GM12864 (cell line): ENCODE measurements around the gene FGFR3.

ENCODE experiments used
- DNase-seq: peaks from one replicate; pipeline ENCODE4 v3.0.0-alpha.2; 2011; ENCODE audit warnings: low read depth
- H3K4me3 ChIP-seq: 2 replicates; pipeline ENCODE4 v1.5.1; 2011; ENCODE audit warnings: mild to moderate bottlenecking, low read depth, low read length, control low read depth
- CTCF ChIP-seq: IDR thresholded peaks from 2 replicates; pipeline ENCODE4 v1.5.1; 2011; ENCODE audit warnings: low read depth, mild to moderate bottlenecking, moderate library complexity, low read length, control low read depth, inconsistent platforms; ENCODE audit errors: missing control alignments

Gene FGFR3

GRCh38 chr4:1792832-1793495 is at the start of gene FGFR3:
TSS of gene FGFR3 (plus strand) at chr4:1793293. CDS start at chr4:1793935, 642 bp downstream.
- H3K4me3 ChIP-seq, result peak within 1 kb of the TSS; percentile 40; the same call in 1 of the 2 replicates
- DNase-seq, result no peak
- no peak for TF ChIP-seq CTCF

- DNase-seq, result no peak
- H3K4me3 ChIP-seq, result no peak overlapping the region
- no peak for TF ChIP-seq CTCF
These were observed 49.5 kb upstream of the FGFR3 start for GRCh38 chr4:1743551-1743950.

- TF ChIP-seq CTCF, result no peak
- no peak for DNase-seq
- H3K4me3 ChIP-seq, result no peak overlapping the region
These were observed 49.1 kb upstream of the FGFR3 start for GRCh38 chr4:1743975-1744374.

GRCh38 chr4:1744552-1744951 is 48.5 kb upstream of the FGFR3 start:
- no peak overlapping the region for H3K4me3 ChIP-seq
- TF ChIP-seq CTCF, result no peak
- DNase-seq, result no peak

- TF ChIP-seq CTCF, result no peak
- no peak for DNase-seq
- no peak overlapping the region for H3K4me3 ChIP-seq
These were observed 47.9 kb upstream of the FGFR3 start for GRCh38 chr4:1745165-1745564.

- DNase-seq, result no peak
- TF ChIP-seq CTCF, result no peak
- H3K4me3 ChIP-seq, result no peak overlapping the region
These were observed 47.4 kb upstream of the FGFR3 start for GRCh38 chr4:1745697-1746096.

GRCh38 chr4:1746265-1746691 is 46.8 kb upstream of the FGFR3 start:
- DNase-seq, result no peak

More at GRCh38 chr4:1746265-1746691, 46.8 kb upstream of the FGFR3 start:
- no peak overlapping the region for H3K4me3 ChIP-seq
- TF ChIP-seq CTCF, result peak; percentile 81
